Measurements from ENCODE around the gene ARMS2. TPM values are rescaled to one million over a fixed set of nuclear protein-coding genes. Genes with fewer than 3 reads are reported as not detected.

Gene ARMS2, protein sequence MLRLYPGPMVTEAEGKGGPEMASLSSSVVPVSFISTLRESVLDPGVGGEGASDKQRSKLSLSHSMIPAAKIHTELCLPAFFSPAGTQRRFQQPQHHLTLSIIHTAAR
- total RNA-seq (2014; rRNA removed; shearing (Covaris generic)), result not detected in 2 replicates
- polyA plus RNA-seq (2015; cell fraction: cytosol; rRNA removed), result not detected in 2 replicates
- not detected in 2 replicates for polyA plus RNA-seq (2015; cell fraction: nucleus; rRNA removed)

- in situ Hi-C loops (cut with HindIII; ENCODE audit: low pct_unique_long_range_greater_than_20kb, low sequenced_read_pairs), result no loop called here
These were observed at the start of gene ARMS2 for GRCh38 chr10:122454603-122455080. Gene ARMS2, plus strand, starts transcription at chr10:122454653. Its CDS starts 75 bp downstream, at chr10:122454728.

GRCh38 chr10:122407375-122408125 is 46.9 kb upstream of the ARMS2 start:
- in situ Hi-C loops (cut with HindIII; ENCODE audit: low pct_unique_long_range_greater_than_20kb, low sequenced_read_pairs), result no loop called here
- DNase-seq (ENCODE audit: low read depth, low spot score), result no peak

More at GRCh38 chr10:122454603-122455080, at the start of gene ARMS2:
- DNase-seq (ENCODE audit: low read depth, low spot score), result no peak

DNA sequence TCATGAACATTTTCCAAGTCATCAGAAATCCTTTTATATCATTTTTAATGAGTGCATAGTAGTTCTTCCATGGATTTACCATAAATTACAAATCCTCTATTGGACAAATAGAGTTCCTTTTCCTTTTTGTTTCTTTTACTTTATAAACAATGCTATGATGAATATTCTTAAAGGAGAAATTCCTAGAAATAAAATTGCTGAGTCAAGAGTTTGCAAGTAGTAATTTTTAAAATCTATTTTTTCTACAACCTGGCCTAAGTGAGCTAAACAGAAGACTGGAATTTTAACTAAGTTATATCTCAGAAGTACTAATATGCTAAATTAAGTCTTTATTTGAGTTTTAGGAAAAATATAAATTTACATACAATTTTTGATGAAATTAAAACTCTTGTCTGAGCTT is 41.1 kb upstream of the ARMS2 start:
- in situ Hi-C loops (cut with HindIII; ENCODE audit: low pct_unique_long_range_greater_than_20kb, low sequenced_read_pairs), result no loop called here
- no peak for DNase-seq (ENCODE audit: low read depth, low spot score)

GRCh38 chr10:122417667-122418066 is 36.8 kb upstream of the ARMS2 start:
- in situ Hi-C loops (cut with HindIII; ENCODE audit: low pct_unique_long_range_greater_than_20kb, low sequenced_read_pairs), result no loop called here
- DNase-seq (ENCODE audit: low read depth, low spot score), result peak; percentile 2

- in situ Hi-C loops (cut with HindIII; ENCODE audit: low pct_unique_long_range_greater_than_20kb, low sequenced_read_pairs), result no loop called here
- DNase-seq (ENCODE audit: low read depth, low spot score), result no peak
These were observed 35.4 kb upstream of the ARMS2 start for GRCh38 chr10:122419016-122419415.

DNA sequence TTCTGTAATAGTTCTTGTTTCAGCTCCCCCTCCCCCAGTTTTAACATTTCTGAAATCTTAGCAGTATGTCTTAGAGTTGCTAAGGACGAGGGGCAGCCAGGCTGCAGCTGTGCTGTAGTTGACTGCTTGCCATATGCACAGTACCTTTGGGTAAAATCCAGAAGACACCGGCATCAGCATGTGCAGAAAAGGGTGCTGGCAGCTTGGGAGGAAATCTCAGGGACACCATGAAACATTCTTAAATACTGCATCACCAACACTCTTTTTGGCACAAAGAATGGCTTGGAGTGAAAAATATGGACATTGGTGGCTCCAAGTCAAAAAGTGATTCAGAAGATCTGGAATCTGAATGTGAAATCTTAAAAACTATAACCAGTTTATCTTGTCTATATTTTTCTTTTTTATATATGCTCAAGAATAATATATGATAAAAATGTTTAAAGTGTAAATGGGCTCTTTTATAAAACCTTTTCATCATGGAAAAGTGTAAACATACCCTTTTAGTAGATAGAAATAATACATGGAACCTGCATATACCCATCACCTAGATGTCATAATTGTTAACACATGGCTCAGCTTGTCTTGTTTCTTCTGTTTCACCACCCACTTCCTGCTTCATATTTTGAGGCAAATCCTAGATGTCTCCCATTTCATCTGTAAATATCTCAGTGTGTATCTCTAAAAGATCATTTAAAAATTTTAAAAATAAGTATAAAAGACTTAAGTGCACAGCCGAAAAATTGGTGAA is 34.4 kb upstream of the ARMS2 start:
- DNase-seq (ENCODE audit: low read depth, low spot score), result no peak

DNA sequence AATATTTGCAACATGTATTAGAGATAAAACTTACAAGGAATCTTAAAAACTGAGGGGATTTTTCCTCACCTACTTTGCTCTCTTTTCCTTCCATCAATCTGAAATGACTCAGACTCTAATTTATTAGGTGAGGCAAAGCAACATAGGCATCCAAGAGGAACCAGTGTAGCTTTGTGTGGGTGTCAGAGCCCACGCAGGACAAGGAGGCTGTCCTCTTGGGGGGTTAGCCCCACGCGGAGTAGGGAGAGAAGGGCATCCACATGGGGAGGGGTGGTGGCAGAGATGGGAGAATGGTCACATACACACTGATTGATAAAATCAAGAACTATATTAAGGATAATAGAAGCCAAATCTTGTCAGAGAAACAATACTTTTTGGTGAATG is 33.8 kb upstream of the ARMS2 start:
- in situ Hi-C loops (cut with HindIII; ENCODE audit: low pct_unique_long_range_greater_than_20kb, low sequenced_read_pairs), result no loop called here
- DNase-seq (ENCODE audit: low read depth, low spot score), result no peak

More for the DNA sequence above, 34.4 kb upstream of the ARMS2 start:
- in situ Hi-C loops (cut with HindIII; ENCODE audit: low pct_unique_long_range_greater_than_20kb, low sequenced_read_pairs), result no loop called here

- DNase-seq (ENCODE audit: low read depth, low spot score), result no peak
- in situ Hi-C loops (cut with HindIII; ENCODE audit: low pct_unique_long_range_greater_than_20kb, low sequenced_read_pairs), result no loop called here
These were observed 33.3 kb upstream of the ARMS2 start for GRCh38 chr10:122421054-122421625.

- in situ Hi-C loops (cut with HindIII; ENCODE audit: low pct_unique_long_range_greater_than_20kb, low sequenced_read_pairs), result no loop called here
These were observed 32.7 kb upstream of the ARMS2 start for GRCh38 chr10:122421742-122422141.

DNA sequence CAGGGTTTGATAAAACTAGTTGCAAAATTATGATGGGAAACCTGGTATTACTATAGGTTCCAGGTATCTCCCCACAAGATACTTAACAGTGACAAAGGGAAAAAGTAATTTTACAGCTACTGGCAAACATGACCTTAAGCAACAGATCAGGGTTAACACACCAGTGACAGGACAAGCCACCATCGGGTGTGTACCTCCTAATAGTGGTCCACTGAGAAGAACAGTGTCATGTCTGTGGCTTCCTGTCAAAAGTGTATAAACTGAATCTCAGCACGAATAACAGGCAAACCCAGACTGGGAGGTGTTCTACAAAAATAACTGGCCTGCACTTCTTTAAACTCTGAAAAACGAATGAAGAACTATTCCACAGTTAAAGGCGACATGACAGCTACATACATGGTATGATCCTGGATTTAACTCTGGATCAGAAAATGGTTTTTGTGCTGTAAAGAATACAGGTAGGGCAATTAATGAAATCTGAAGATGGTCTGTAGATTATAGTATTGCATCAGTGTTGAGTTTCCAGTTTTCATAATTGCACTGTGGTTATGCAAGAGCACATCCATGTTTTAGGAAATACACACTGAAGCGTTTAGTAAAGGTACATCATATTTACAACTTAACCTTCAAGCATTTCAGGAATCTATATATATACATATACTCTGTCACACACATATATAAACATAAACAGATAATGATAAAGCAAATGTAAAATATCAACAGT is 32.0 kb upstream of the ARMS2 start:
- no peak for DNase-seq (ENCODE audit: low read depth, low spot score)
- in situ Hi-C loops (cut with HindIII; ENCODE audit: low pct_unique_long_range_greater_than_20kb, low sequenced_read_pairs), result no loop called here

More at GRCh38 chr10:122421742-122422141, 32.7 kb upstream of the ARMS2 start:
- no peak for DNase-seq (ENCODE audit: low read depth, low spot score)

DNA sequence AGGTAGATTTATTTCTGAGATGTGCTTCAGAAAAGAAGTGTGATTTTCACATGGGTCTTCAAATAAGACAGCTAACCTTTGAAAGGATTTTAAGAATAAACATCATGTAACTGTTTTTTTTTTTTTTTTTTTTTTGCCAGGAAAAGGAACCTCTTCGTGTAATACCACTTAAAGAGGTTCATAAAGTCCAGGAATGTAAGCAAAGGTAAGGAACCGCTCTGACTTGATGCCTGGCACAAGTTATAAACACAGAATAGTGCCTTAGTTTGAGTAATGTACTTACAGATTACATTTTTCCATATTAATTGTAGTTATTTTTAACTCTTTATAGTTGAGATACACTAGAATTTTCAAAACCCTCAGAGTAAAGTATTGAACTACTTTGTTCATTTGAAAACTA is 30.4 kb upstream of the ARMS2 start:
- no peak for DNase-seq (ENCODE audit: low read depth, low spot score)
- in situ Hi-C loops (cut with HindIII; ENCODE audit: low pct_unique_long_range_greater_than_20kb, low sequenced_read_pairs), result no loop called here

GRCh38 chr10:122426829-122427228 is 27.6 kb upstream of the ARMS2 start:
- in situ Hi-C loops (cut with HindIII; ENCODE audit: low pct_unique_long_range_greater_than_20kb, low sequenced_read_pairs), result no loop called here
- no peak for DNase-seq (ENCODE audit: low read depth, low spot score)

- in situ Hi-C loops (cut with HindIII; ENCODE audit: low pct_unique_long_range_greater_than_20kb, low sequenced_read_pairs), result no loop called here
- DNase-seq (ENCODE audit: low read depth, low spot score), result no peak
These were observed 27.2 kb upstream of the ARMS2 start for GRCh38 chr10:122427280-122427679.

GRCh38 chr10:122435212-122435827 is 19.1 kb upstream of the ARMS2 start:
- in situ Hi-C loops (cut with HindIII; ENCODE audit: low pct_unique_long_range_greater_than_20kb, low sequenced_read_pairs), result no loop called here
- DNase-seq (ENCODE audit: low read depth, low spot score), result peak; percentile 61

DNA sequence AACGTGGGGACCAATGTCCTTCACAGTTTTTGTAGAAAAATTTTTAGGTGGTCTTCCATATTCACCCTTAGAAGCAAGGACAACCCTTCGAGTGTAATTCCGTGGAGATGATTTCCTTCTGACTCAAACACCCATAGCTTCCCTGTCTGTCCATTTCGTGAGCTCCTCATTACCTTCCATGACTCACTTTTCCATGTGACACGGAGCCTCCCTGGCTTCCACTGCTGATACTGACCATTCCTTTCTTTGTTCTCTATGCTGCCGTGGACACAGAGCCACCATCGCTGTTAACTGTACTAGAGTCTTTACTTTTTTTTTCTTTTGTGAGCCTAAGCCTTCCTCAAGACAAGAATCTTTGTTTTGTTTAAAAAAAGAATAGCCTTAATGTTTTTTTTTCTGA is 12.5 kb upstream of the ARMS2 start:
- peak; percentile 53 for DNase-seq (ENCODE audit: low read depth, low spot score)
- in situ Hi-C loops (cut with HindIII; ENCODE audit: low pct_unique_long_range_greater_than_20kb, low sequenced_read_pairs), result no loop called here

DNA sequence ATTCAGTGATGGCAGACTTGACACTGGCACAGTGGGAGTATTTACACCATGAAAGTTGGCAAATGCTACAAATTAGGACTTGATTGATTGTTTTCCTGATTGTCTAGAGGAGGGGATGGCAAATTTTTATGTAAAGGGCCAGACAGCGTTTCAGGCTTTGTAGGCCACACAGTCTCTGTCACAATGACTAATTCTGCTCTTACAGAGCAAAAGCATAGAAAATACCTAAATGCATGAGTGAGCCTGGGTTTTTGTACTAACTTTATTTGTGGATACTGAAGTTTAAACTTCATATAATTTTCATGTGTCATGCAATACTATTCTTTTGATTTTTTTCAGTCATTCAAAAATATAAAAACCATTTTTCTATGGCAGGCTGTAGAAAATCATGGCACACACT is 9.0 kb upstream of the ARMS2 start:
- in situ Hi-C loops (cut with HindIII; ENCODE audit: low pct_unique_long_range_greater_than_20kb, low sequenced_read_pairs), result no loop called here
- no peak for DNase-seq (ENCODE audit: low read depth, low spot score)

DNA sequence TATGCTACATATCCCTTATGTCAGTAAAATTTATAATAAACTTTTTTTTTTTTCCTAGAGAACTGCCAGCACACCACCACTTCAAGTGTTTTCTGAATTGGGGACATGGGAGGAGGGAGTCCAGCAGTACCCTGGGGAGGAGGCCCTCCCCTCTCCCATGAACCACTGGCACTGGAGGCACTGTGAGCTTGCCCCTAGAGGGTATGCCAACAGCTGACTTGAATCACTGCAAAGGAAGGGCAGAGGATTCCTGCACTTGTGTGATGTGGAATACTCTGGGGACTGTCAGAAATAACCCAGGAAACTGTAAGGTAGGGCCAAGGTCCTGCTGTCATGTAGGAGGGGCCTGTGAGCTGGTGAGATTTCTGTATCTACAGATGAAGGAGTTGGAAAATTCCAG is 8.5 kb upstream of the ARMS2 start:
- in situ Hi-C loops (cut with HindIII; ENCODE audit: low pct_unique_long_range_greater_than_20kb, low sequenced_read_pairs), result no loop called here
- DNase-seq (ENCODE audit: low read depth, low spot score), result peak; percentile 29
